GM10847 (cell line): Measurements from ENCODE around the gene CLCN1.

ENCODE experiments used
- POLR2A ChIP-seq: IDR thresholded peaks from 2 replicates; pipeline ENCODE4 v1.6.1; 2011; ENCODE audit not compliant: insufficient read length; ENCODE audit errors: extremely low read depth

The CLCN1 gene

GRCh38 chr7:143315776-143316175 lies at the start of gene CLCN1:
CLCN1 (plus strand) TSS chr7:143316111; CDS start chr7:143316213, 102 bp downstream.
- no peak for TF ChIP-seq POLR2A

GRCh38 chr7:143269251-143269650 lies 46.7 kb upstream of the CLCN1 start:
- no peak for TF ChIP-seq POLR2A

GRCh38 chr7:143271240-143271639 lies 44.7 kb upstream of the CLCN1 start:
- no peak for TF ChIP-seq POLR2A

- no peak for TF ChIP-seq POLR2A
These were observed 43.0 kb upstream of the CLCN1 start for GRCh38 chr7:143272871-143273270.

GRCh38 chr7:143279186-143280098 lies 36.5 kb upstream of the CLCN1 start:
- no peak for TF ChIP-seq POLR2A

GRCh38 chr7:143280160-143280559 lies 35.8 kb upstream of the CLCN1 start:
- no peak for TF ChIP-seq POLR2A

- no peak for TF ChIP-seq POLR2A
These were observed 35.3 kb upstream of the CLCN1 start for GRCh38 chr7:143280566-143280965.

GRCh38 chr7:143281529-143281928 lies 34.4 kb upstream of the CLCN1 start:
- TF ChIP-seq POLR2A: no peak

- no peak for TF ChIP-seq POLR2A
These were observed 33.8 kb upstream of the CLCN1 start for GRCh38 chr7:143282124-143282523.

- no peak for TF ChIP-seq POLR2A
These were observed 32.5 kb upstream of the CLCN1 start for GRCh38 chr7:143283381-143283780.

GRCh38 chr7:143284591-143285469 lies 31.1 kb upstream of the CLCN1 start, which contains the start of gene TMEM139:
TMEM139 (plus strand) TSS chr7:143284958; CDS start chr7:143285958, 1,000 bp downstream.
- TF ChIP-seq POLR2A: no peak

- no peak for TF ChIP-seq POLR2A
These were observed 30.5 kb upstream of the CLCN1 start for GRCh38 chr7:143285470-143285778.

GRCh38 chr7:143285806-143286521 lies 29.9 kb upstream of the CLCN1 start:
- no peak for TF ChIP-seq POLR2A

- no peak for TF ChIP-seq POLR2A
These were observed 29.4 kb upstream of the CLCN1 start for GRCh38 chr7:143286522-143286890.

- no peak for TF ChIP-seq POLR2A
These were observed 28.5 kb upstream of the CLCN1 start for GRCh38 chr7:143287339-143287934.
